Daoy (cell line): ENCODE results near the gene PTPRN. TPM values are rescaled to one million over a fixed set of nuclear protein-coding genes. Genes with fewer than 3 reads are reported as not detected.
"Not testable (repeated sequence)": the region's sequence is repeated elsewhere in the genome, so short reads cannot be mapped to it uniquely, and the experiment has no call there.

Experiments
- DNase-seq: peaks from one replicate; pipeline ENCODE4 v3.0.0-alpha.2; 2015; ENCODE audit warnings: low read depth
- total RNA-seq: library from RNA; depleted of rRNA; stranded (reverse); fragments of >200 nt; shearing (Covaris generic); gene quantifications from 2 replicates; pipeline ENCODE4 v1.2.3, GENCODE V29; 2014; rRNA removed

Gene PTPRN
- total RNA-seq: 0.21 and 1.3 TPM in 2 replicates

DNA sequence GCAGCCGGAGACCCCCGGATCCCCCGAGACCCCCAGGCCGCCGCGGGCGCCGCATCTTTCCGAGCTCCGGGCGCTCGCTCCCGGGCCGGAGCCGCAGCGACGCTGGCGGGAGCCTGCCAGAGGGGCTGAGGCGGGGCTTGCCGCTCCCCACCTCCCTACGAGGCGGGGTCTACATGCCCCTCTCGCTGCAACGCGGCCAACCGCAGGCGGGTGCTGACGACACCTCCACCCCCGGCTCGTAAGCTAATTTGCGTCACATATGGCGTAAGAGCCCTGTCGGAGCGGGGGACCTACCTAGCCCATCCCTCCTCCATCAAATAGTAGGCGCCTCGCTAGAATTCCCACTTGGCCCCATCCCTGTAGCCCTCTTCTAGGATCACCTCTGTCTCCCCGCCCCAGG lies at the start of gene PTPRN:
Gene PTPRN (minus strand): TSS at position 124 of the 400 bp plus-strand sequence. CDS start 69 bp downstream, at position 55.
- peak; percentile 23 for DNase-seq

DNA sequence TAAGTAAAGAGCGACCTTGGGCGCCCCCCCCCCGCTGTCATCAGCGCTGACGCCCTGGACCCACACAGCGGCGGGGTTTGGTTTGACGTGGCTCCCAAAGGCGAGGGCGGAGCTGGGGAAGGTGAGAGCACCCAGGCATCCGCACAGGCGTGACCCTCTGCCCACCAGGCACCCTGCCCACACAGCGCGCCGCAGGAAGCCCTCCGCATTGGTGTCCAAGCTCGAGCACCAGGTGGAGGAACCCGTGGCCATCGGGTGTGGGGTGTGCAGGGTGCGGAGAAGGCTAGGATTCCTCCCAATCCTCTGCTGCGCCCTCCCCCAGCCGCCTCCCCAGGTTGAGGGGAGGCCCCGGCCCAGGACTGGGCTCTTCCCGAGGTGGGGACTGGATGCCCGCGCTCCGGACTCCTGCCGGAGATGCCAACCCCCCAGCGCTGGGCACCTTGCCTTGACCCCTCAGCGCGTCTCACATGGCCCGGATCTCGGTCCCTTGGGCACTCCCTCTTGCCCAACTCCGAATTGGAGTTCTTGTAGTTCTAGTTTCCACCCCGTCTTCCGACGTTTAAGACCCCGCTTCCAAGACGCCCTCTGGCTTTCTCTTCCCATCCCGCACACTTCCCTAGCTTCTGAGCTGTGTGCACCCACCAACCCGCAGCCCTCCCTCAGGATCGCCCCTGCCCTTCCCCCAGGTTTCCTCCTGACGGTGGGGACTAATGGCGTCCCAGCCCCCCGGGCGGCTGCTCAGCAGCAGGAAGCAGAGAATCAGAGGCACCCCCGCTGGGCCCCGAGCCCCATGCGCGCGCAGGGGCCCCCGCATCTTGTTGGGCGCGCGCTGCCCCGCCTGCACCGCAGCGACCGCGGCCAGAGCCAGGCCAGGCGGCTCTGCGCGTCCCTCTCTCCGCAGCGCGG lies 49.2 kb upstream of the PTPRN start:
- DNase-seq: peak; percentile 27

DNA sequence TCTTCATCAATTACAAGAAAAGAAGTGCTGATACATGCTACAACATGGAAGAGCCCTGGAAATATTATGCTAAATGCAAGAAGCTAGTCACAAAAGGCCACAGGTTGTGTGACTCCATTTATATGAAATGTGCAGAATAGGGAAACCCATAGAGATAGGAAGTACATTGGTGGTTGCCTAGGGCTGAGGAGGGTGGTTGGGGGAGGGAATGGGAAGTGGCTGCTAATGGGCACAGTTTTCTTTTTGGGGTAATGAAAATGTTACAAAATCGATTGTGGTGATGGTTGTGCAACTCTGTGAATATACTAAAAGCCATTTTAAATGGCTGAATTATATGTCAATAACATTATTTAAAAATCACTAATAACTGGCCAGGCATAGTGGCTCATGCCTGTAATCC lies 47.6 kb upstream of the PTPRN start:
- DNase-seq: no peak

DNA sequence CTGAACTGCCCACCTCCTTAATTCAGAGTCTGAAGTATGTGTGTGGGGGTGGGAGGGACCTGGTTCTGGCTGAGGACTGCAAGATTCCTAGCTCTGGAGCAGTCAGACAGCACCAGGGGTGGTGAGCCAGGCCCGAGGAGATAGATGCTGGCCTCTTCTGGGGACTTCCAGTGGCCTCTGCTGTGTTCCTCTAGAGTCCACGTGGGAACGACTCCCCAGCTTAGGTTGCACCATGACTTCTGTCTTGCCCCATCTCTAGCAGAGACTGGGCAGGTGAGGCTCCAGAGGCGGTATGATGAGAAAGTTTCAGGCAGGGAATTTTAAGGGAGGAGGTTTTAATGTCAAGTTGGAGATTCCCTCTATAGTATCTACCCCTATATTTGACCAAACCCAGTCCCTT lies 45.4 kb upstream of the PTPRN start:
- no peak for DNase-seq

DNA sequence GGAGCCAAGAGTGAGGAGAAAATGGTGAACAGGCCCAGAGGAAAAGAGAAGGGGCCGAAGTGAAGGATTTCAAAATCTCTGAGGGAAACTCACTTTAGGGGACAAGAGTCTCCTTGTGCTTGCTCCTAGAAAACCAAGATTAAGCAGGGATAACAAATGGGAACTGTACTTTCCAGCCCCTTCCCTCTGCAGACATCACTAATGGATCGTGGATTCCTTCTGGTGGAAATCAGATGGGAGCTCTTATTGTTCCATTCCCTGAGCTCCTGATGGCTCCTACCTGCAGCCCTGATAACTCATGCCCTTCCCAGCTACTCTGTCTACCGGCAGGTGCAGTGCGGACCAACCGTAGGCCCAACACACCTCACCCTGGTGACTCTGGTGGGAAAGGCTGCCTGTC lies 43.9 kb upstream of the PTPRN start:
- no peak for DNase-seq

DNA sequence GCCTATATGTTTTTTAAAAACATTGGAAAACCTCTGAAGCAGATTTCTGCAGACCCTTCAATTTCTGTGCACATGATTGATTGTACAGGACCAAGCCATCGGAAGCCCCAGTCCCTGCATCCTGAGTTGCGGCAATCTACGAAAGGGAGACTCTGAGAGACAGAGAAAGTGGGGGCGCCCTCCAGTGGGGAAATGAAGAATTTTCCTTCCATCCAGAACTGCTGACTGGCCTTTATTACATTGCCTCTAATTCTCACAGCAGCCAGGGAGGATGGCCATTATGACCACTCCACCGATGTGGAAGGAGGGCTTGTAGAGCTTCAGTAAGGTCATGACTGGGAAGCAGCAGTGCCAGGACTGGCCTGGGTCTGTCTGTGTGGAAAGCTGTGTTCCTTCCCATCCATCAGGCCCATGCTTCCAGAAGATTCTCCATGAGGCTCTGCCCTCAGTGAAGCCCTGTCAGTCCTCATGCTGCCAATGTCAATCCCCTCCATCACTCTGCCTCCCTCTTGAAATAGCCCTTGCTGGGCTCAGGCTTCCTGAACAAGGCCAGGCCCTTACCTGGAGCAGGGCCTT lies 43.3 kb upstream of the PTPRN start:
- peak; percentile 60 for DNase-seq

DNA sequence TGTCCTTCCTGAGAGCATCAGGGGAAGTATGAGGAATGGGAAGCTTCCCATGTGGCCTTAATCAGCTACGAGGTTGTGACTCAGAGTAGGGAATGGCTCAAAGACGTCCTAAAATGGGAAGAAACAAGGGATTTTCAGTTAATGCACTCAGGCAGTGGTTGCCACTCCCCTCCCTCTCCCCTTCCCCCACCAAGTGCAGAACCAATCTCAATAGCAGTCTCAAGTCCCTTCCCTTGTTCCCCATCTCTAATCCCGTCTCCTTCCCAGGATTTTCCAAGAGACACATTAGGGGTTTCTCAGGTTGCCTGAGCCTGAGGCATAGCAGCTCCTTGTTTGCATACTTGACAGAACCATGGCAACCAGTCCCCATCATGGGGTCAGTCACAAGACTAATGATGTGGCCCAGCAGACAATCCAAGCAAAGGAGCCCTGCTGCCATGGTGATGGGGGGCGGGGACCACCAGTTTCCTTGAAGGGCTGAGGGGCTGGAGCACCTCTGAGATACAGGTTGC lies 41.6 kb upstream of the PTPRN start:
- DNase-seq: peak; percentile 15

DNA sequence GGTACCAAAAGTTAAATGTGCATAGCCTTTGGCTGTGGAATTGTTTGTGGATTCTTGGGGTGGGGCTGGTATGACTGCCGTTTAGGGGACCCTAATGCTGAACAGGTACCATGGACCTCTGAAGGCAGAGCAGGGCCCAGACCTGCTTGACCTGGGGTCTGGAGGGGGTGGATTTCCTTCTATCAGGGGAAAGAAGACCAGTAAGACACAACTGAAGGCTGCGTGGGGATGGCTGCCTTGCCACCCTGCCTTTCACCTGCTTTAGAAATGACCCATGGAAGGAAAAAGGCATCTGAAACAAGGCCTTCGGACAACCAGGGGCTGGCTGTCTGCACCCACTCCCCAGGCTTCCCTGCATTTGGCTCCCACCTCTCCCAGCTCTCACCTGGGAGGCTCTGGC lies 41.0 kb upstream of the PTPRN start:
- DNase-seq: no peak

DNA sequence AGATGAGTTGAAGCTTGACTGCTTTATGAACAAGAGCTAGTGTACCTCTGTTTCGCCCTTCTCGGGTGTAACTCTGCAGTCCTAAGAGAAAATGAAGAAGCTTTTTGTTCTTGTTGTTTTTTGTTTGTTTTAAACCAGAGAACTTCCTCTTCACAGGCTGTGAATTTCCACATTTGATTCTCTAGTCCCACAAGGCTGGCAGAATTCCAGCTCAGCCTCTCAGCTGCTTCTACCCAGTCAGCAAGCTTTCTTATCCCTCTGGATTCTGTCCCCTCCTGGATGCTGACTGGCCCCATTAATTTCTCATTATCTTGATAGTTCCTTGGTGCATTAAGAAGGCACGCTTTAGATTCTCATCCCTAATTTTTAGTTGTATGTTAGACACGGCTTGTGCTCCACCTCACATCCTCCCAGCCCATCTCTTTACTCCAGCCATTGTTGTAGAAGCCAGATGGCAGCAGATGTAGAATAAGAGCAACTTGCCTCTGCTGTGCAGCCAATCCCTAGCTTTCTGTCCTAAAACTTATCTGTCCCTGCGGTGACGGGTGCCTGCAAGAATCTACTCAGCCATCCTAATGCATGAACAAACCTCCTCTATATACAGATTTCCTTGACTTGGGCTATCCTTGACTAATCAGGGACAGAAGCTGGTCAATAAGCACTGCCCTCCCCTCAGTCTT lies 35.7 kb upstream of the PTPRN start:
- peak; percentile 17 for DNase-seq

DNA sequence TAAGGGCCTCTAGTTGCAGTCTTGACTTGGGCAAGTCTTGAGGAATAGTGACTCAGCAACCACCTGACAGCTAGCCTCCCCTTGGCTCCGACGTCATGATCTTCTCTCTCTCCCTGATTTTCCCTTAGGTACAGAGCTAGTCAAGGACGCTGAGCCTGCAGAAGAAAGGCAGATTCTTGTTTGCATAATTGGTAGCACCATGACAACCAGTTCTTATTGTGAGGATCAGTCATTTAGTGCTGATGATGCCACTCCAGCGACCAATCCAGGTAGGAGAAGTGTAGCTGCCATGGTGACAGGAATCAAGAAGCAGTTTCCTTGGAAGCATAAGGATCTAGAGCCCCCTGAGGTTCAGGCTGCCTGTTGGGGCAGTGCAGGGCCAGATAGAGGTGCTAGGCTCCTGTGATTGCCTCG lies 26.2 kb upstream of the PTPRN start:
- DNase-seq: no peak

DNA sequence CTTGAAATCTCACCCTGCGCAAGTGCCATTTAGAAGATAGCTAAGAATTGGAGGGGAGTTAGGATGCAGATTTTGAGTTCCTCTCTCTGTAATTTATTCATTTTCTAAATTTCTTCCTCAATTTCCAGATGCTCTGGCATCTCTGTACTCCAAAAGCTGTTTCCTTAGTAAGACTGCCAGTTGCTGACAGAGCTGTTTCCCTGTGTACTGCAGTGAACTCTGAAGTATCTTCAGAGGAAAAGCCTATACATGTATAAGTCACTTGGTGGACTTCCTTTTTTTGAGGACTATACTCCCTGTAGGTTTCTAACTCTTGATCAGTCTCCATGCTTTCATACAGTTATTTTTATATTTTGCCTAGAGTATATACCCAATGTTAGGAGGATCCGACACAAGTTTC lies 24.9 kb upstream of the PTPRN start:
- DNase-seq: no peak

DNA sequence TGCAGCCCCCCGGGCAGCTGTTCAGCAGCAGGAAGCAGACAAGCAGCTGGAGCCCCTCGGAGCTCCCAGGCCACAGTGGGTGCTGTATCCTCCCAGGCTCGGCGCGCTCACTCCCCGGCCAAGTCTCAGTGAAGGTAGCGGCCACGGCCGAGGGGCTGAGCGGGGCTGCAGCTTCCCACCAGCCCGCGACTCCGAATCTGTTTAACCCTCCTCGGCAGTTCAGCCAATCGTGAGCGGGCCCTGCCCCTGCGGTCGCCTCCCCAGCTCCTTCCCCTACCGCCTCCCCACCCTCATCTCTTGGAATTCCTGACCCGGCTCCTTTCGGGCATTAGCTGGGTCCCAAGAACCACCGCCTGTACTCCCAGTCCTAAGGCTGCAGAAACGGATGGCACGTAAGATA lies 23.3 kb upstream of the PTPRN start, which contains the start of gene RESP18:
Gene RESP18 (minus strand): TSS at position 203 of the 400 bp plus-strand sequence.
- DNase-seq: no peak

DNA sequence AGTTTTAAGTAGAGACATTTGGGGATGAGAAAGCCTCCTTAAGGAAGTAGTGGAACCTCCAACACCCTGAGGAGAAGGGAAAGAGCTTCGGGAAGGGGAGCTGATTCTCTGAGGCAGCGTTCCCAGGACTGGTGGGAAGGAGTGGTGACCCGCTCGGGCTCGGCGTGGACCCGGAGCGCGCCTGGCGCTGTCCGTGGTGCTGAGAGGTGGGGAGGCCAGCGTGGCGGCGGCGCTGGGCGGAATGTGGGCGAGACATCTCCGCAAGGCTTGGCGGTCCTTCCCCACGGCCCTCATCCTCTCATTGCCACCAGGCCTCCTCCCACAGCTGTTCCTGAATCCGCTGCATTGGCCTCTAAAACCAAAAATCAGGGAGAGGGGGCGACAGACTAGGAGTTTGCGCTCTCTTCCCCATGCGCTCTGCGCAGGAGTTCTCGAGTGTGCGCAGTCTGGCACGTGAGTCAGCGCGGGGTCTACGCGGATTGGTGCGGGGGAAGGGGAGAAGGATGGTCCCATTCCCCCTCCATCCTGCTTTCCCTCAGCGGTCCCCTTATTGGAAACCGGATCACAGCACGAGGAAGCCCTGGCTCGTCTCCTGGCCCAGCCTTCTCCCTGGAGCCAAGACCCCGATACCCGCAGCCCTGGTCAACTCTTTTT lies 22.5 kb upstream of the PTPRN start:
- peak; percentile 58 for DNase-seq

DNA sequence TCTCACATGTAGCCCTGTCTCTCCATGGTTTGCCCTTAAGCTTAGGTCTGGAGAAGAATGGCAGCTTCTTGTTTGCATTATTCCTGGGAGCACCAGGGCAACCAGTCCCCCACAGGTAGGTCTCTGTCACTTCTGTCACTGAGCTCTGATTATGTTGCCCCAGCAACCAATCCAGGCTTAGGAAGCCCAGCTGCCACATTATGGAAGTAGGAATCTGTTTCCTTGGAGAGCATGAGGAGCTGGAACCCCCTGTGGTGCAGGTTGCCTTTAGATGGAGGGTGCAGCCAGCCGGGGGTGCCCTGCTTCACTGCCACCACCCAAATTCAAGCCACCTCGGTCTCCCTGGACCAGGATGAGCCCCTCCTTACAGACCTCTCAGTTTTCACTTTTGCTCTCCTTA lies 18.5 kb upstream of the PTPRN start:
- DNase-seq: no peak

DNA sequence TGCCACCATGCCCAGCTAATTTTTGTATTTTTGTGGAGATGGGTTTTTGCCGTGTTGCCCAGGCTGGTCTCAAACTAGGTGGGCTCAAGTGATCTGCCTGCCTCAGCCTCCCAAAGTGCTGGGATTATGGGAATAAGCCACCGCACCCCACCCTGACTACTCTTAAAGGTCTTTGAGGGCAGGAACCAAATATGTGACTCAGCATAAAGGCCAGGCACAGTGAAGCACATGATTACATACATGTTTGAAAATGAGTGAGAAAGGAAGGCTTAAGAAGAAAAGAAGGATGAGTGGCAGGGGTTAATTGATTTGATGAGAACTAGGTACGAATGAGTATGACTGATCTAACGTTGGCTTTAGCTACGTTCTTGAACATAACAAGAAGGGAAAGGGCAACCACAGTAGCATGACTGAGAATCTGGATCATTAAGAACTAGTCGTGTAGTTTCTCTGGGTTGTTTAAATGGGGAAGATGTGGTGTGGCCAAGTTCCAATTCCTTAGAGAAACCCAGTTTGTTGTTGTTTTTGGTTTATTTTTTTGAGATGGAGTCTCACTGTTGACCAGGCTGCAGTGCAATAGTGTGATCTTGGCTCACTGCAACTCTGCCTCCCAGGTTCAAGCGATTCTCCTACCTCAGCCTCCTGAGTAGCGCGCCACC lies 16.6 kb upstream of the PTPRN start:
- DNase-seq: no peak

DNA sequence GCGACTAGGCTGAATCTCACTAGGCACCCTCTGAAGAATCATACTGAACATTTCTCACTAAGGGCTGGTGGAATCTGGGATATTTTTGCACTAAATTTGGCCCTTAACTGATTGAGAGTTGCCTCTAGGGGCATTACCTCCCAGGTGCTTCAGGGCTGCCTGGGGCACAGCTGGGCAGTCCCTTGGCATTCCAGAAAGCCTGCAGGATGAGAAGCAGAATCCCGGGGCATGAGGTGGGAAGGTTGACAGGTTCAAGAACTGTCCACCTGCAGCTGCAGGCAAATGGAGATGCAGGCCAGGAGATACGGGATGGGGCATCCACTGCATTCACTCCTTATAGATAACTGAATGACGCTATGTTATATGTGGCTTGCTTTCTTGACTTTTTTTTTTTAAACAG lies 15.9 kb upstream of the PTPRN start:
- DNase-seq: no peak

DNA sequence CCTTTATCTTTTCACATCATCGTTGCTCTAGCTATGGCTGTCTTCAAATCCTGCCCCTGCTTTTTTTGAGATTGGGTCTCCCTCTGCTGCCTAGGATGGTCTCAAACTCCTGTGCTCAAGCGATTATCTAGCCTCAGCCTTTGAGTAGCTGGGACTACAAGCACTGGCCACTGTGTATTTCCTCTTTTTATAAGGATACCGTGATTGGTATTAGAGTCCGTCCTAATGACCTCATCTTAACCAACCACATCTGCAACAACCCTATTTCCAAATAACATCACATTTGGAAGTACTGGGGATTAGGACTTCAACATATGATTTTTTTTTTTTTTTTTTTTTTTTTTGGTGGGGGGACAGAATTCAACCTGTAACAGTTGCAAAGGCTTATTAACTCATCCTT lies 14.2 kb upstream of the PTPRN start:
- no peak for DNase-seq

DNA sequence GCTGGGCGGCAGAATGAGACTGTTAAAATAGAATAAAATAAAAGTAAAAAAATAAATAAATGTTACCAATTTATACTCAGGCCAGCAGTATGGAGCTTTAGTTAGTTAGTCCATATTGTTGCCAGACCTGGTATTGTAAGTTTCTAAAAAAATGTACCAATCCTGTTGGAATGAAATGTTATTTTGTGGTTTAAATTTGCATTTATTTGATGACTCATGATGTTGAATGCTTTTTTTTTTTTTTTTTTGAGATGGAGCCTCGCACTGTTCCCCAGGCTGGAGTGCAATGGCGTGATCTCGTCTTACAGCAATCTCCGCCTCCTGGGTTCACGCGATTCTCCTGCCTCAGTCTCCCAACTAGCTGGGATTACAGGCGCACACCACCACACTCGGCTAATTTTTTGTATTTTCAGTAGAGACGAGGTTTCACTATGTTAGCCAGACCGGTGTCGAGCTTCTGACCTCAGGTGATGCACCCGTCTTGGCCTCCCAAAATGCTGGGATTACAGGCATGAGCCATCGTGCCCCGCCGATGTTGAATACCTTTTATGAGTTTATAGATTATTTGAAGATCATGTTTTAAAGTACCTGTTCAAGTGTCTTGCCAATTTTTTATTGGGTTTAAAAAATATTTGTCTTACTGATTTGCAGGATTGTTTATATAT lies 5.7 kb upstream of the PTPRN start:
- DNase-seq: no peak

DNA sequence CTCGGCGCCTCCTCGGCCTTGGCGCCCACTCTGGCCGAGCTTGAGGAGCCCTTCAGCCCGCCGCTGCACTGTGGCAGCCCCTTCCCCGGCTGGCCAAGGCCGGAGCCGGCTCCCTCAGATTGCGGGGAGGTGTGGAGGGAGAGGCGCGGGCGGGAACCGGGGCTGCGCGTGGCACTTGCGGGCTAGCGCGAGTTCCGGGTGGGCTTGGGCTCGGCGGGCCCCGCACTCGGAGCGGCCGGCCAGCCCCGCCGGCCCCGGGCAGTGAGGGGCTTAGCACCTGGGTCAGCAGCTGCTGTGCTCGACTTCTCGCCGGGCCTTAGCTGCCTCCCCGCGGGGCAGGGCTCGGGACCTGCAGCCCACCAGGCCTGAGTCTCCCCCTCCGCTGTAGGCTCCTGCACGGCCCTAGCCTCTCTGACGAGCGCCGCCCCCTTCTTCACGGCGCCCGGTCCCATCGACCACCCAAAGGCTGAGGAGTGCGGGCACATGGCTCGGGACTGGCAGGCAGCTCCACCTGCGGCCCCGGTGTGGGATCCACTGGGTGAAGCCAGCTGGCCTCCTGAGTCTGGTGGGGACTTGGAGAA lies 3.6 kb upstream of the PTPRN start:
- not testable (repeated sequence) for DNase-seq
